Retinal pigment epithelial cell (primary cell): ENCODE data around the gene SUN5.

ENCODE experiments used
- DNase-seq: peaks from one replicate; pipeline ENCODE4 v3.0.0-alpha.2; 2010; ENCODE audit warnings: low read depth
- H3K4me3 ChIP-seq: 2 replicates; pipeline ENCODE4 v1.5.1; 2011; ENCODE audit warnings: mild to moderate bottlenecking, low read length, control low read depth, moderate library complexity
- TF ChIP-seq, protein P1 (sequence below): conservative IDR thresholded peaks from 2 replicates; pipeline ENCODE4 v1.5.1; 2011; ENCODE audit warnings: low read depth, low read length, control low read depth, inconsistent platforms

SUN5 gene

DNA sequence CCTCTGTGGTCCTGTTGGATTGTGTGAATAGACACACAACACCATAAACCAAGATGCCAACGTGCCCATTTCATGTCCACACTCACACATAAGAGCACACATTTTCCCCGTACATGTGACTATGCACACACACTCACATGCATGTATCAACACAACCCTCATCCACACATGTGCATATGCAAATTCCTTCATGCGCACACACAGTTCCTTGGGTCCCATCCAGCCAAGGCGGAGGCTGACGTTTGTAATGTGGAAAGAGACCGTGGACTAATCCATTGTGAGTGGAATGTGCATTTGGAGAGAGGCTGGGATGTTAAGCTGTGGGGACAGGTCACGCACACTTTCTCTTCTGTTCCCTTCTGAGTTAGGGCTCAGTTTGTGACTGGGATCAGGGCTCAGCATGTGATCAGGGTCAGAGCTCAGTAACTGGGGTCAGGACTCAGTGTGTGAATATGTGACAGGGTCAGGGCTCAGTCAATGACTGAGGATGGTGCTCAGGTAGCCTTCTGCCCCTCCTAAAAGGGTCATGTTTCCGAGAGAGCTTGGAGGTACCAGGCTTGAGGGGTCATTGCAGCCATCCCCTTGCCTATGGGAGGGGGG lies 2.6 kb upstream of the SUN5 start:
- no peak overlapping the region for H3K4me3 ChIP-seq
- TF ChIP-seq, protein P1, sequence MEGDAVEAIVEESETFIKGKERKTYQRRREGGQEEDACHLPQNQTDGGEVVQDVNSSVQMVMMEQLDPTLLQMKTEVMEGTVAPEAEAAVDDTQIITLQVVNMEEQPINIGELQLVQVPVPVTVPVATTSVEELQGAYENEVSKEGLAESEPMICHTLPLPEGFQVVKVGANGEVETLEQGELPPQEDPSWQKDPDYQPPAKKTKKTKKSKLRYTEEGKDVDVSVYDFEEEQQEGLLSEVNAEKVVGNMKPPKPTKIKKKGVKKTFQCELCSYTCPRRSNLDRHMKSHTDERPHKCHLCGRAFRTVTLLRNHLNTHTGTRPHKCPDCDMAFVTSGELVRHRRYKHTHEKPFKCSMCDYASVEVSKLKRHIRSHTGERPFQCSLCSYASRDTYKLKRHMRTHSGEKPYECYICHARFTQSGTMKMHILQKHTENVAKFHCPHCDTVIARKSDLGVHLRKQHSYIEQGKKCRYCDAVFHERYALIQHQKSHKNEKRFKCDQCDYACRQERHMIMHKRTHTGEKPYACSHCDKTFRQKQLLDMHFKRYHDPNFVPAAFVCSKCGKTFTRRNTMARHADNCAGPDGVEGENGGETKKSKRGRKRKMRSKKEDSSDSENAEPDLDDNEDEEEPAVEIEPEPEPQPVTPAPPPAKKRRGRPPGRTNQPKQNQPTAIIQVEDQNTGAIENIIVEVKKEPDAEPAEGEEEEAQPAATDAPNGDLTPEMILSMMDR: no peak
- DNase-seq: no peak

DNA sequence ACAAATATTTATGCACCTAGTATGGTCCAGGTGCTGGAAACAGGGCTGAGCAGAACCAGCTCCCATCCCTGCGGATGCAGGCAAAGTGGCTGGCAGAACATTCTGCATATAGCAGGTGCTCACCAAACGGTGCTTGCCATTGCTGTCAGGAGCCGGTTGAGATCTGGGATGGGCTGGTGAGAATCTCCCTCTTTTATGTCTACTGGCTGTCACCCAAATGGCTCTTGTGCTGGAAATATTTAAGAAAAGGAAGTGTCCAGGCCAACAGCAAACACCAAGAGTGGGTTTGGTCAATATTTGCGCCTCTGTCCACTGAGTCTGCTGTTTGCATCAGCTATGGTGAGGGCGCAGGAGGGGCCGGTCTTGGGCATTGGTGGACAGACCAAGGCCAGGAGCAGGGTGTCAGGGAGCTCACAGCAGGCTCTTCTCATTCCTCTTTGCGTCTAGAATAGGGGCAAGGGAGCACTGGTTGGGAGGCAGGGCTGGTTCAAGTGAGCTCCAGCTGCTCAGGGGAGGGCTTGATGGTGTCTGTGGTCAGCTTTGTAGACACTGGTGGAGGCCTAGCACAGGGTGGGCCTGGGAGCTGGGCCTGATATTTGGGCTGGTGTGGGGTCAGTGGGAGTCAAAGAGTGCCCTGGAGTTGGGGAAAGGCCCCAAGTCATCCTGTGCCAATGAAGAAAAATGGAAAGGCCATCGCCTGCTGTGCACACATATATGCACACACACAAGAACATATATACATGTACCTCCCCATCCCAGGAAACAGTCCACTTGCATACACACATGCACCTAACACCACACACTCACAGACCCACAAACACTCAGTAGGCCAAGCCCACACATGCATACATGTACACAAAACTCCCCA lies 1.9 kb upstream of the SUN5 start:
- H3K4me3 ChIP-seq: no peak overlapping the region
- no peak for DNase-seq
- TF ChIP-seq, protein P1: no peak

DNA sequence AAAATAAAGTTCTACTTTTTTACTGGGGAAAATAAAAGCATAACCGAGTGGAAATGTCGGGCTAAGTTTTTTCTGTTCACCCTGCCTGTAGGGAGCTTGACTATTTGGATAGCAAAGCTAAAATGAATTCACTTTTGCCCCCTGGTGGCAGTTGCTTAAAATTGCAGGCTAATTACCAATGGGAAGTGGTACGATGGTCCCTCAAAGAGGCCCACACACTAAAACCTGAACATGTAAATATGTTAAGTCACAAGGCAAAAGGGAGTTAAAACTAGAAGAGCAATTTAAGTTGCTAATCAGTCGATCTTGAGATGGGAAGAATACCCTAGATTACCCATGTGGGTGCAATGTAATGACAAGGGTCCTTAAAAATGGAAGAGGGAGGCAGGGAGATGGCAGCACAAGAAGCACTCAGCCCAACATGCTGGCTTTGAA lies 916 bp upstream of the SUN5 start:
- no peak for DNase-seq
- H3K4me3 ChIP-seq: no peak overlapping the region
- TF ChIP-seq, protein P1: peak; percentile 62

DNA sequence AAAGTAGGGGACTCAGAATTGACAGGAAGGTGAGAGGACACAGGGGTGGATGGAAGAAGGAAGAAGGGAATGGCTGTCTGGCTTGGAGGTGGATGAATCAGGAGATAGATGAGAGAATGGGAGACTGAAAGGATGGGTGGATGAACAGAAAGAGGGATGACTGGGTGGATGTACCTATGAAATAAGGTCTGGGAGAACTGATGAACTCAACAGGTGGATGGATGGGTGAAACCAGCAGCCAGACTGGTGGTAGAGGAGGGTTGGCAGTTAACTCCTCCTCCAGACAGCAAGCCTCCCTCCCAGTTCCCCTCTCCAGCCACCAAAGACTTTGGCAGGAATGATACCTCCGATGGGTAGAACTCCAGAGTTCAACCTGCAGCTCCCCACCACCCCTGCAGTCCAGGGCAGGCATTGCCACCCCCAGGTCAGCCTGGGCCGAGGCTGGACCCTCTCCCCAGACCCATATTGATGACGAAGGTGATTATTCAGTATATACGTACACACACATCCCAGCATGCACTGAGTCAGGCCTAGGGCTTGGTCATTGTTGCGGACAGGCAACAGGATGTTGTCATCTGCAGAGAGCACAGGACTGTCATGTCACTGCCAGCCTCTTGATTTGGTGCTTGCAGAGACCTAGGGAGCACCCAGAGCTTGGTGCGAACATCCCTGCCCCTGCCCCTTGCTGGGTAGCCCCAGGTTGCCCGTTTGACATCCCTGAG lies 2.0 kb downstream of the SUN5 start:
- no peak for DNase-seq
- no peak overlapping the region for H3K4me3 ChIP-seq
- TF ChIP-seq, protein P1: no peak

DNA sequence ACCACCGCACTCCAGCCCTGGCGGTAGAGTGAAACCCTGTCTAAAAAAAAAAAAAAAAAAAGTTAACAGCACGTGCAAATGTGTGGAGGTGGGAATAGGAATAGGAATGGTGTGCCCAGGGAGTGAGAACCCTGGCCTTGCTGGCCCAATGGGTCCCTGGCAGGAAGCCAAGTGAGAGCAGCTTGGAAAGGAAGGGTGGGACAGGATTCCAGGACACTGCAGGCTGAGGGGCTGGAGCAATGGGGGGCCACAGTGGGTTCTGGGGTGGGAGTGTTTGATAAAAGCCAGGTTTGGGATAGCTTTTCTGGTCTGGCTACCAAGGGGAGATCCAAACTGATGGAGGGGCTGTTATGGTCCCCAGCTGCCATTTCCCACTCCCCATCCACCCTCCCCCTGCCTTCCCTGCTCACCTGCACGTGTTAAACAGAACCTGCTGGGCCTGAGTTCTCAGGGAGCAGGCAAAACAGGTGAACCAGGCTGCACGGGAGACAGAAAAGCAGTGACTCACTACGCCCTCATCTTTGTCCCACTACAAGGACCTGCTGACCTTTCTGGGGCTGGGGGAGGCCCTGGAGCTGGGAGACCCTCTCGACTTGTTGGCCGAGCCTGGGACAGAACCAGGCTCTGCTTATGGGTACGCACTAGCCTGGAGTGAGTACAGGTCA lies 3.3 kb downstream of the SUN5 start:
- DNase-seq: no peak
- TF ChIP-seq, protein P1: no peak

DNA sequence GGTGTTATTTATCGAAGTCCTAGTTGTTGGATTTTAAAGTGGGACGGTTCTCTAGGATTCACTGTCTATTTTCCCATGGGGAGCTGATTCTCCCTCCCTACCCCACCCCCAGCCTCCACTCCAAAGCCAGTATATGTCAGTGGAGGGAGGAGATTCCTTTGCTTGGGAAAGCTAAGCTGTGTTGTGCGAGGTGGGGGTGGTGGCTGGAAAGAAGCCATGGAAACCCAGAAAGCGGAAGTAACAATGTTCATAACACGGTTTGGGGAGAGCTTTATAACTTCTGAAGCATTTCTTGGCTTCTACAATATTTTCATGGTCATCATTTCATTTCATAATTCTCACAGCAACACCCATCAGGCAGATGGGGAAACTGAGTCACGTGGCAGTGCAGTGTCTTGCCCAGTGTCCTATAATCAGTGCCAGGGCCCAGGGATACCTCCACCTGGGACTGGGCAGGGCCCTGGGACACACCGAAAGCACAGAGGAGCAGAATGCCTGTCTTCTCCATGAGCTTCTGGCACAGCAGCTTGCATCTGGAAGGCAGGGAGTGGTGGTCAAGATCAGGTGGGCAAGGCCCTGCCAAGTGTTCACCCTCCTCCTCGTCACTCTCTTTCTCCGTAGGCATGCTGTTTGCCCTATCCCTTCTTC lies 4.5 kb downstream of the SUN5 start:
- TF ChIP-seq, protein P1: no peak
- peak; percentile 50 for DNase-seq
- no peak overlapping the region for H3K4me3 ChIP-seq

More for the DNA sequence above, 3.3 kb downstream of the SUN5 start:
- H3K4me3 ChIP-seq: no peak overlapping the region
